HG02678 (cell line): ENCODE data around the gene RNF167.

Source experiments
- ATAC-seq: cut with Tn5 transposase; IDR thresholded peaks from one replicate; pipeline ENCODE4 v1.9.1; 2021; ENCODE audit warnings: mild to moderate bottlenecking, moderate library complexity; ENCODE audit not compliant: unreplicated experiment

Gene RNF167

GRCh38 chr17:4972752-4973151 lies 32.7 kb downstream of the RNF167 start:
- no peak for ATAC-seq

DNA sequence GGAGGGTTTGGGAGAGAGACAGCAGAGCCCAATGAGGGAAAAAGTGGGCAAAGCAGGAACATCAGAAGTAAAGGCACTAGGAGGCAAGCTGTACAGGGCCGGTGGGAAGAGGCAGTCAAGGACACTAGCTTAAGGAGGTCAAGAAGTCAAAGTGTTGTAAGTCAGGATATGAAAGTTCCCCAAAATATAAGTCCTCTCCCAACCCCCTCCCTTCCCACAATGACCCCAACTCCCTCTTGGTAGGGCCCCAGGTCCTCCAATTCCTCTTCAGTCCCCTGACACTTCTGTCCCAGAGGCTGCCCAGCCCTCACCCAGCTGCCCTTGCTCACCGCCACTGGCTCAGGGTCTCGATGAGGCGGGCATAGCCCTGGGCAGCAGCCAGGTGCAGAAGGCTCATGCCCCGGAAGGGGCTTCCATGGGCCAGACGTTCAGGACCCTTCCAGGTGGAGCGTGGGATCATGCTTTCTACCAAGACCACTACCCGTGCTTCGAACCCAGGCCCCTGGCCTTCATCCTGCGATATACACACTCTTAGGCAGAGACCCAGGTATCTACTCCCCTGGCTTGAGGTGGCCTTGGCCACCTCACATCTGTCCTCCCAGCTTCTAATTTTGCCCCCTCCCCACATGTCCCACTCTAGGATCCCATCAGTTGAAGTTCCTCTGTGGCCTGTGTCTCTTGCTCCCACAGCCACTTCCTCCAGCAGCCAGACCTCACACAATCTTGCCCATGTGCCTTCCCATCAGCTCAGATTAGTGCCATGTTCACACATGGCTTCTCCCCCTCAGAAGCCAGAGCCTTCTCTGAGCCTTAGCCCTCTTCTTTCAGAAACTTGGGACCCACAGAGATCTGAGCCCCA lies 33.4 kb downstream of the RNF167 start:
- ATAC-seq = no peak

GRCh38 chr17:4974115-4974670 lies 34.1 kb downstream of the RNF167 start:
- ATAC-seq = no peak

DNA sequence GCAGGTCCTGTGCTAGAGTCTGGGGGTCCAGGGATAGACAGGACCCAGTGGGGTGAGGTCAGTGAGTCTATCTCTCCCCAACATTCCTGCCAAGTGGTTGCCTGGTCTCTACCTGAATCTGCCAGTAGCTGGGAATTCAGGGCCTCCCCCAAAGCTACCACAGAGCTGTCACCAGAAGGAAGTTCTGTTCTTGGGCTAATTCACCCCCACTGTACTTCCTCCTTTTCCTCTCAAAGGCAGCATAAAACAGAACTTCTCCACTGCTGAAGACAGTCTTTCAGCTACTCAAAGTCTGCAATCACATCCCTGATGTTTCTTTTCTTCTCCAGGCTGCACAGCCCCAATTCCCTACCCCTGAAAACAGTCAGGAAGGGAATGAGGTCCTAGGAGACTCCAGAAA lies 38.7 kb downstream of the RNF167 start:
- no peak for ATAC-seq

DNA sequence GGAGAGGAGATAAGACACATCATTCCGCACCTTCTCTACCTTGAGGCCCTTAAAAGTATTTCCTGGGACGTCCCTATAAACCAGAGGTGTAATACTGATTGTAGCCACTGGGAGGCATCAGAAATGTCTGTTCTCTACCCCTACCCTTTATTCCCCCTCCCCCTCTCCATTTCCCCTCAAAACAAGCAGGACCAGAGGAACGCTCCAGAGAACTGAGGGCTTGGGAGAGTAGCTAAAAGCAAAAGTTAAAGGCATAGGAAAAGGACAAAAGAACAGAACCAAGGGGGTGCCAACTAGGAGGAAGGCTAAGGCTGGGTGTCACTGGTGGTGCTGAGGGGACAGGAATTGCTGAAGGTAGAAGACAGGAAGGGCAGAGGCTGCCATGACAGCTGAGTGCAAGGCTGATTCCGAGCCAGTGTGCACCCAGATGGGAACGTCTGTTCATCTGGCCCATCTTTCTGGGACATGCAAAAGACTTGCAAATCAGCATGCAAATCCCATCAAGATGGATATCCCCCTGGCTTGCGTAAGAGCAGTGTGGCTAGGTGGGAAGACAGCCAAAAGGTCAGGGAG lies 40.7 kb downstream of the RNF167 start:
- no peak for ATAC-seq

- no peak for ATAC-seq
Measured at GRCh38 chr17:4982305-4982704, 42.2 kb downstream of the RNF167 start.

- ATAC-seq = no peak
Measured at GRCh38 chr17:4986403-4986802, 46.3 kb downstream of the RNF167 start.

- peak; percentile 74 for ATAC-seq
Measured at GRCh38 chr17:4986951-4987766, 47.1 kb downstream of the RNF167 start, which contains the start of gene CAMTA2. Gene CAMTA2 (minus strand): TSS chr17:4987675. CDS start chr17:4986222, 1,453 bp downstream.

DNA sequence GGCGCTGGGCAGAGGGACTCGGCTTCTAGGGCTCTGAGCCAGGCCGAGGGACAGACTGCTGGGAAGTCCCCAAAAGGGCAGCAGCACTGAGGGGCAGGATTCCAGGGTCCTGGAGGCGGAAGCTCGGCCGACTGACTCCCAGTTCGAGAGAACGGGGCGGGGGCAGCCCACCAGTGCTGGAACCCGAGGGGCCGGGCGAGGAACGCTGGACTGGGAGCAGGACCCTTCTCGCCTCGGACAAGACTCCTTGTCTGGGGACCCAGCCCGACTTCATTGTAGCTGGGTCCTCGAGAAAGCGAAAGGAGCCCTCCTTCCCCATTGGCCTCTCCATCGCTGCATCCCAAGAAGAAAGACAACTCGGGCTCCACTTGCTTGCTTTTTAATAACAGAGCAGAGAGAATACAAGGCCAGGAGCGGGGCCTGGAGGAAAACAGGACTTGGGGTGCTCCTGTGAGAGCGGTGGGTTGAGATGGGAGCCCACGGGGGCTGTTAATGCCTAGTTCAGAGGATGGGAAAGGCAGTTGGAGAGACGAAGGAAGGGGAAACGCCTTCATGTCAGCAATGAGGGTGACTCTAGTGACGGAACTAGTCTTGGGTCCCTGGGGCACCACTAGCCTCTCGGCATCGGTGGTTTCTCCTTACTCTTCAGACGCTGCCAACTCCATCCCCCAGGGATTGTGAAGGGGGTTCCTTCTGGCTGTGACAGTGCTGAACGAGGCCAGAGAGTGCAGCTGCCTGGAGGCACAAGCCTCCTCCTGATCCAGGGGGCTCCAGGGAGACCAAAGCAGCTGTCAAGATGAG lies 47.9 kb downstream of the RNF167 start:
- ATAC-seq = no peak

DNA sequence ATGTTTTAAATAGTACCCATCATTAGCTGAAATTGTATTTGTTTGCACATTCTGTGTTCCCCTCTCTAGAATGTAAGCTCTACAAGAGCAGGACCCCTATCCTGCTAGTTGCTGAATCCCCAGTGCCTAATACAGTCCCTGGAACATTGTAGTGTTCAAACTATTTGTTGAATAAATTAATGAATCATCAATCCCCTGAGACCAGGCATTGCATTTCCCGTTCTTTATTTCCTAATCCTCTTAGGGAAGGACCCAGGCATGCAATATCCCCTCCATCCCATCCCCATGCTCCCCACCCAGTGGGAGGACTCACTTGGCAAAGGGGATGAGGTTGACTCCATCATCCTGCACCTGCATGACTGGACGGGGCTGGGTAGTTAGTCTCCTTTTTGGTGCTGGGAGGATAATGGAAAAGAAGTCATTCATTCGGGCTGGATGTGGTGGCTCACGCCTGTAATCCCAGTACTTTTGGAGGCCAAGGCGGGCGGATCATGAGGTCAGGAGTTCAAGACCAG lies 54.1 kb downstream of the RNF167 start:
- ATAC-seq = no peak
